ENCODE results near the gene SDC4. TPM values are rescaled to one million over a fixed set of nuclear protein-coding genes. Genes with fewer than 3 reads are reported as not detected.

SDC4 gene
- total and polyA plus RNA-seq, 10 of the 15 experiments (the other 5 are each of a cell fraction or from before 2014, with no cell fraction given), result 0.52 to 11.3 (median 1.4) TPM

- TF ChIP-seq SKIL (IDR thresholded peaks at IDR 0.05; ENCODE audit: low read depth, poor library complexity, severe bottlenecking) (no peak), POLR2AphosphoS2 (IDR thresholded peaks at IDR 0.05; ENCODE audit: low read depth, low read length) (no peak), ZBTB40 (IDR thresholded peaks at IDR 0.05; ENCODE audit: borderline replicate concordance) (no peak), USF1 (IDR thresholded peaks at IDR 0.05; ENCODE audit: borderline replicate concordance, extremely low read length, insufficient read depth, low read depth, low read length) (no peak), MXI1 (IDR thresholded peaks at IDR 0.05; ENCODE audit: low read depth, low read length) (no peak), ASH2L (IDR thresholded peaks at IDR 0.05; ENCODE audit: borderline replicate concordance, low read depth) (no peak), YBX1 (IDR thresholded peaks at IDR 0.05) (no peak)
Observed at GRCh38 chr20:45339799-45340198, 8.4 kb downstream of the SDC4 start (continued).

Measured in GM12878 (cell line).